ENCODE data around the gene CAPNS2. TPM values are rescaled to one million over a fixed set of nuclear protein-coding genes. Genes with fewer than 3 reads are reported as not detected.

The CAPNS2 gene
- polyA plus RNA-seq, 3 donors from 2014 or later, result not detected

- no peaks in the 10 kb centered on the region for H3K4me1 Mint-ChIP-seq
- no peak overlapping the region for H3K27ac Mint-ChIP-seq
- H3K9me3 Mint-ChIP-seq, result peaks cover 0 to 2% (median 0%) of the 10 kb centered on the region in 6 donors
- no peak overlapping the region for H3K4me3 Mint-ChIP-seq
- DNase-seq, result no peak
- peaks cover 4 to 5% (median 4%) of the 10 kb centered on the region in 3 donors for H3K27me3 Mint-ChIP-seq (ENCODE audit: low read depth in 3 of 3)
- H3K36me3 Mint-ChIP-seq, result no peaks in the 10 kb centered on the region
These were observed 11.0 kb upstream of the CAPNS2 start for GRCh38 chr16:55555436-55555835.

GRCh38 chr16:55557186-55557585, 9.3 kb upstream of the CAPNS2 start:
- no peaks in the 10 kb centered on the region for H3K4me1 Mint-ChIP-seq
- H3K4me3 Mint-ChIP-seq, result no peak overlapping the region
- H3K9me3 Mint-ChIP-seq, result peaks cover 0 to 2% (median 0%) of the 10 kb centered on the region in 6 donors
- no peak for DNase-seq
- peaks cover 4 to 5% (median 4%) of the 10 kb centered on the region in 3 donors for H3K27me3 Mint-ChIP-seq (ENCODE audit: low read depth in 3 of 3)
- H3K27ac Mint-ChIP-seq, result no peak overlapping the region
- no peaks in the 10 kb centered on the region for H3K36me3 Mint-ChIP-seq

- Mint-ChIP-seq H3K27ac (no peak overlapping the region), H3K27me3 (ENCODE audit: low read depth in 3 of 3) (peaks cover 3 to 6% (median 4%) of the 10 kb centered on the region in 3 donors), H3K36me3 (no peaks in the 10 kb centered on the region), H3K4me3 (no peak overlapping the region), H3K4me1 (no peaks in the 10 kb centered on the region), H3K9me3 (peaks cover 0 to 2% (median 0%) of the 10 kb centered on the region in 6 donors)
- DNase-seq, result no peak
These were observed 7.3 kb upstream of the CAPNS2 start for GRCh38 chr16:55559233-55559632.

- Mint-ChIP-seq H3K27ac (no peak overlapping the region), H3K27me3 (ENCODE audit: low read depth in 3 of 3) (peaks cover 3 to 6% (median 4%) of the 10 kb centered on the region in 3 donors), H3K36me3 (no peaks in the 10 kb centered on the region), H3K4me3 (no peak overlapping the region), H3K9me3 (peaks cover 0 to 2% (median 0%) of the 10 kb centered on the region in 6 donors), H3K4me1 (no peaks in the 10 kb centered on the region)
- no peak for DNase-seq
These were observed 6.5 kb upstream of the CAPNS2 start for GRCh38 chr16:55559933-55560516.

GRCh38 chr16:55561319-55561848, 5.1 kb upstream of the CAPNS2 start:
- no peaks in the 10 kb centered on the region for H3K4me1 Mint-ChIP-seq
- H3K27me3 Mint-ChIP-seq (ENCODE audit: low read depth in 3 of 3), result peaks cover 0 to 6% (median 3%) of the 10 kb centered on the region in 3 donors
- H3K36me3 Mint-ChIP-seq, result no peaks in the 10 kb centered on the region
- no peak for DNase-seq
- peaks cover 0 to 2% (median 0%) of the 10 kb centered on the region in 6 donors for H3K9me3 Mint-ChIP-seq
- H3K27ac Mint-ChIP-seq, result no peak overlapping the region
- no peak overlapping the region for H3K4me3 Mint-ChIP-seq

- Mint-ChIP-seq H3K9me3 (peaks cover 0 to 2% (median 0%) of the 10 kb centered on the region in 6 donors), H3K27me3 (ENCODE audit: low read depth in 3 of 3) (peaks cover 0 to 6% (median 3%) of the 10 kb centered on the region in 3 donors), H3K4me3 (no peak overlapping the region), H3K4me1 (no peaks in the 10 kb centered on the region), H3K27ac (no peak overlapping the region), H3K36me3 (no peaks in the 10 kb centered on the region)
- DNase-seq, result no peak
These were observed 3.5 kb upstream of the CAPNS2 start for GRCh38 chr16:55562936-55563335.

- H3K27ac Mint-ChIP-seq, result no peak overlapping the region
- peaks cover 0 to 2% (median 0%) of the 10 kb centered on the region in 6 donors for H3K9me3 Mint-ChIP-seq
- H3K4me3 Mint-ChIP-seq, result no peak overlapping the region
- H3K36me3 Mint-ChIP-seq, result no peaks in the 10 kb centered on the region
- no peaks in the 10 kb centered on the region for H3K4me1 Mint-ChIP-seq
- H3K27me3 Mint-ChIP-seq (ENCODE audit: low read depth in 3 of 3), result peaks cover 0 to 6% (median 3%) of the 10 kb centered on the region in 3 donors
- no peak for DNase-seq
These were observed 2.7 kb upstream of the CAPNS2 start for GRCh38 chr16:55563797-55564196.

- DNase-seq, result no peak
- Mint-ChIP-seq H3K27me3 (ENCODE audit: low read depth in 3 of 3) (peaks cover 0 to 6% (median 0%) of the 10 kb centered on the region in 3 donors), H3K36me3 (no peaks in the 10 kb centered on the region), H3K4me3 (no peak overlapping the region), H3K27ac (no peak overlapping the region), H3K9me3 (no peaks in the 10 kb centered on the region), H3K4me1 (no peaks in the 10 kb centered on the region)
These were observed 1.4 kb upstream of the CAPNS2 start for GRCh38 chr16:55565086-55565485.

GRCh38 chr16:55567382-55567781, 898 bp downstream of the CAPNS2 start:
- Mint-ChIP-seq H3K27ac (no peak overlapping the region), H3K27me3 (ENCODE audit: low read depth in 3 of 3) (peaks cover 0 to 6% (median 1%) of the 10 kb centered on the region in 3 donors), H3K4me1 (no peaks in the 10 kb centered on the region), H3K36me3 (no peaks in the 10 kb centered on the region), H3K9me3 (no peaks in the 10 kb centered on the region), H3K4me3 (no peak overlapping the region)
- no peak for DNase-seq

GRCh38 chr16:55568207-55568606, 1.7 kb downstream of the CAPNS2 start:
- Mint-ChIP-seq H3K27me3 (ENCODE audit: low read depth in 3 of 3) (peaks cover 0 to 1% (median 0%) of the 10 kb centered on the region in 3 donors), H3K4me1 (no peaks in the 10 kb centered on the region), H3K9me3 (no peaks in the 10 kb centered on the region), H3K4me3 (no peak overlapping the region), H3K27ac (no peak overlapping the region), H3K36me3 (no peaks in the 10 kb centered on the region)
- DNase-seq, result no peak

- DNase-seq, result no peak
- Mint-ChIP-seq H3K27ac (no peak overlapping the region), H3K9me3 (peaks cover 0 to 3% (median 0%) of the 10 kb centered on the region in 6 donors), H3K4me3 (no peak overlapping the region), H3K36me3 (no peaks in the 10 kb centered on the region), H3K27me3 (ENCODE audit: low read depth in 3 of 3) (peaks cover 0 to 1% (median 0%) of the 10 kb centered on the region in 3 donors), H3K4me1 (no peaks in the 10 kb centered on the region)
These were observed 2.5 kb downstream of the CAPNS2 start for GRCh38 chr16:55569025-55569424.

- no peak overlapping the region for H3K4me3 Mint-ChIP-seq
- no peak for DNase-seq
These were observed 3.7 kb downstream of the CAPNS2 start for GRCh38 chr16:55570159-55570558.

GRCh38 chr16:55571191-55571897, 4.9 kb downstream of the CAPNS2 start:
- Mint-ChIP-seq H3K4me1 (no peaks in the 10 kb centered on the region), H3K4me3 (no peak overlapping the region), H3K27ac (no peak overlapping the region), H3K9me3 (peaks cover 0 to 3% (median 0%) of the 10 kb centered on the region in 6 donors), H3K27me3 (ENCODE audit: low read depth in 3 of 3) (peaks cover 0 to 1% (median 0%) of the 10 kb centered on the region in 3 donors), H3K36me3 (no peaks in the 10 kb centered on the region)
- DNase-seq, result no peak

More at GRCh38 chr16:55570159-55570558, 3.7 kb downstream of the CAPNS2 start:
- Mint-ChIP-seq H3K4me1 (no peaks in the 10 kb centered on the region), H3K27me3 (ENCODE audit: low read depth in 3 of 3) (peaks cover 0 to 1% (median 0%) of the 10 kb centered on the region in 3 donors), H3K36me3 (no peaks in the 10 kb centered on the region), H3K9me3 (peaks cover 0 to 3% (median 0%) of the 10 kb centered on the region in 6 donors), H3K27ac (no peak overlapping the region)

- Mint-ChIP-seq H3K9me3 (peaks cover 0 to 3% (median 0%) of the 10 kb centered on the region in 6 donors), H3K27me3 (ENCODE audit: low read depth in 3 of 3) (peaks cover 0 to 1% (median 0%) of the 10 kb centered on the region in 3 donors), H3K27ac (no peak overlapping the region), H3K36me3 (no peaks in the 10 kb centered on the region), H3K4me1 (no peaks in the 10 kb centered on the region), H3K4me3 (no peak overlapping the region)
- no peak for DNase-seq
These were observed 6.0 kb downstream of the CAPNS2 start for GRCh38 chr16:55572439-55572838.
